ENCODE results near the gene TXNRD2.

Gene TXNRD2

DNA sequence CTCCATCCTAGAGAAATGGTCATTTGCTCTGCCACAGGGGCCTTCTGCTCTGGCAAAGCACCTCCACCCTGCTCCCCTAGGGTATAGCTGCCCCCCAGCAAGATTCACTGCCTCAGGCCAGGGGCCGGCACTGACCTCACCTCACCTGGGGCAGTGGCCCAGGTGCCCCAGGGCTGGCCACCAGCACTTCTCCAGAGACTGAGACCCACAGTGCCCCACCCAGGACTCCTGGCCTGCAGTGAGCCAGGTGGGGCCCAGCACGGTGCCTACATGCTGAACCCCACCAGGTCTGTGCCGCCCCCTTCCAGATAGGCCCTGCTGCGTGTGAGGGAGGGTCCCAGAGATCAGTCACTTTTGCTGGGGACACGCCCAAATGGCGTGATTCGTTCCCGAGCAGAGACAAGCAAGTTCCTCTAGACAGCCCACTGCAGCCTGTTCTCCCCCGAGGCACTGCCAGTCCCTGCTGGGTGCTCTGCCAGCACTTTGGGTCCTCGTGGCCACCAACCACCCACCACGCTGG, 97.7 kb downstream of the TXNRD2 start:
- TF ChIP-seq, protein P1, sequence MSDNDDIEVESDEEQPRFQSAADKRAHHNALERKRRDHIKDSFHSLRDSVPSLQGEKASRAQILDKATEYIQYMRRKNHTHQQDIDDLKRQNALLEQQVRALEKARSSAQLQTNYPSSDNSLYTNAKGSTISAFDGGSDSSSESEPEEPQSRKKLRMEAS (IDR thresholded peaks at IDR 0.05), result no peak
- TF ChIP-seq TAF1 (IDR thresholded peaks at IDR 0.05; ENCODE audit: low read depth), result no peak
- TF ChIP-seq TEAD4 (IDR thresholded peaks at IDR 0.05), result no peak
- TF ChIP-seq EGR1 (IDR thresholded peaks at IDR 0.05), result no peak
- TF ChIP-seq FOXM1 (IDR thresholded peaks at IDR 0.05; ENCODE audit: borderline replicate concordance, low read depth), result no peak
- no peak for TF ChIP-seq YY1 (IDR thresholded peaks at IDR 0.05; ENCODE audit: low read depth)
- TF ChIP-seq CREB1 (IDR thresholded peaks at IDR 0.05; ENCODE audit: low read depth), result no peak
- TF ChIP-seq NFIC (IDR thresholded peaks at IDR 0.05), result no peak
- TF ChIP-seq, protein P2, sequence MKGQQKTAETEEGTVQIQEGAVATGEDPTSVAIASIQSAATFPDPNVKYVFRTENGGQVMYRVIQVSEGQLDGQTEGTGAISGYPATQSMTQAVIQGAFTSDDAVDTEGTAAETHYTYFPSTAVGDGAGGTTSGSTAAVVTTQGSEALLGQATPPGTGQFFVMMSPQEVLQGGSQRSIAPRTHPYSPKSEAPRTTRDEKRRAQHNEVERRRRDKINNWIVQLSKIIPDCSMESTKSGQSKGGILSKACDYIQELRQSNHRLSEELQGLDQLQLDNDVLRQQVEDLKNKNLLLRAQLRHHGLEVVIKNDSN (IDR thresholded peaks at IDR 0.05), result no peak

DNA sequence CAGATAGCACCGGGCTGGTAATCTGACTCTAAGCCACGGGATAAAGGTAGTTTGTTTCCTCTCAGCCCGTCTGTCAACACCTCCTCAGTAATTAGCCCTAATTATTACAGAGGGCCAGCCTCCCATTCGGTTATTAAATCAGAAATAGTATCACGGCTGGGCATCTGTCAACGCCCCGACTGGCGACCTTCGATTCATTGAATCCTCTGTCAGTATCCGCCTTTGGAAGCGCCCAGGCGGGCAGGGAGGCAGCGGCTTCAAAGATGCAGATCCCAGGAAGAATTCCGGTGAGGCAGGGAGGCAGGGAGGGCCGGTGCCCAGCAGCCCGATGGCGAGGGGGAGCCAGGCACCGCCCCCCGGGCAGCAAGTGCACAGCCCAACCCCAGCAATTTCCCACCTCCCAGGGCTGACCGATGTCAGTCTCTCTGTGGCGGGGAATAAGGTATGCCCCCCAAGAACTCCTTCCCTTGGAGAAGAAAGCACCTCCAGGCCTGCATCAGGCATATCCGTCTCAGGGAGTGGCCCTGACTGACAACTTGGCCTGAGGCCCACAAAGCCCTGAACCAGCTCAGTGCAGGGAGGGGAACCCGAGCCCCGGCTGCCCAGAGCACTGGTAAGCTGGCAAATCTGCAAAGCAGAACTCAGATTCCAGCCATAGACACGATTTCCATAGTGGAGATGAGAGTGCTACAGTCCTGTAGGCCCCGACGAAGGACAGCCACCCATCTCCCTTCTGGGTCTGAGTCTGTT, 98.3 kb downstream of the TXNRD2 start:
- TF ChIP-seq NFIC (IDR thresholded peaks at IDR 0.05), result peak; percentile 64
- TF ChIP-seq, protein P3, sequence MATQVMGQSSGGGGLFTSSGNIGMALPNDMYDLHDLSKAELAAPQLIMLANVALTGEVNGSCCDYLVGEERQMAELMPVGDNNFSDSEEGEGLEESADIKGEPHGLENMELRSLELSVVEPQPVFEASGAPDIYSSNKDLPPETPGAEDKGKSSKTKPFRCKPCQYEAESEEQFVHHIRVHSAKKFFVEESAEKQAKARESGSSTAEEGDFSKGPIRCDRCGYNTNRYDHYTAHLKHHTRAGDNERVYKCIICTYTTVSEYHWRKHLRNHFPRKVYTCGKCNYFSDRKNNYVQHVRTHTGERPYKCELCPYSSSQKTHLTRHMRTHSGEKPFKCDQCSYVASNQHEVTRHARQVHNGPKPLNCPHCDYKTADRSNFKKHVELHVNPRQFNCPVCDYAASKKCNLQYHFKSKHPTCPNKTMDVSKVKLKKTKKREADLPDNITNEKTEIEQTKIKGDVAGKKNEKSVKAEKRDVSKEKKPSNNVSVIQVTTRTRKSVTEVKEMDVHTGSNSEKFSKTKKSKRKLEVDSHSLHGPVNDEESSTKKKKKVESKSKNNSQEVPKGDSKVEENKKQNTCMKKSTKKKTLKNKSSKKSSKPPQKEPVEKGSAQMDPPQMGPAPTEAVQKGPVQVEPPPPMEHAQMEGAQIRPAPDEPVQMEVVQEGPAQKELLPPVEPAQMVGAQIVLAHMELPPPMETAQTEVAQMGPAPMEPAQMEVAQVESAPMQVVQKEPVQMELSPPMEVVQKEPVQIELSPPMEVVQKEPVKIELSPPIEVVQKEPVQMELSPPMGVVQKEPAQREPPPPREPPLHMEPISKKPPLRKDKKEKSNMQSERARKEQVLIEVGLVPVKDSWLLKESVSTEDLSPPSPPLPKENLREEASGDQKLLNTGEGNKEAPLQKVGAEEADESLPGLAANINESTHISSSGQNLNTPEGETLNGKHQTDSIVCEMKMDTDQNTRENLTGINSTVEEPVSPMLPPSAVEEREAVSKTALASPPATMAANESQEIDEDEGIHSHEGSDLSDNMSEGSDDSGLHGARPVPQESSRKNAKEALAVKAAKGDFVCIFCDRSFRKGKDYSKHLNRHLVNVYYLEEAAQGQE (IDR thresholded peaks at IDR 0.05; ENCODE audit: low read depth), result no peak
- TF ChIP-seq, protein P1 (IDR thresholded peaks at IDR 0.05), result no peak

DNA sequence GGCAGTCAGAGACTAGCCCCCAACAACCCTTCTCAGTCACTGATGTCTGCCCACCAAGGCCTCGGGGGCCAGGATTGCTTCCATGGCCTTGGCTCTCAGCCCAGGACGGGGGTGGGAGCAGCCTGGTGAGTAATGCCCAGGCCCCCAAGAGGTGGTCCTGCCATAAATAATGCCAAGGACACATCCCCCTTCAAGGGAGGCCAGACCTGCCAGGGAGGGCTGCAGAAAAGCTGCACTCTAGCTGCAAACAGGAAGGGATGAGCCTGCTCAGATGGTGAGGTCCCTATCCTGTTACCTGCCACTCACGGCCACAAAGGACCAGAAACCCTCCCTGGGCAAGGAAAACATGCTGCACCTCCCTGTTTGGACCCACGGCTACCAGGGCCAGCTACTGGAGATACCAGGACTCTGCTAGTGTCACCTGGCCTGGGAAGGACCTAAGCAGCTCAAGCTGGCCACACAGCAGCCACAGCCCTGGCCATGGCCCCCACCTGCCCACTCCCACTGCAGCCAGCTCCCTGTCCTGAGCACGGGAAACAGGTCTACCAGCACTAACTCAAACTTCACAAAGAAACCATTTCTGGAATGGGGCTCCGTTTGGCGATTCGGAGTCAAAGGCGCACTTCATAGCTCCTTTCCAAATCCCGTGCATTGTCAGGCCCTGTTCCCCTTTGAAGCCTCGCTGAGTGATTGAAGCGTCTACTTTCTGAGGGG, 99.1 kb downstream of the TXNRD2 start:
- TF ChIP-seq, protein P2 (IDR thresholded peaks at IDR 0.05), result no peak
- TF ChIP-seq TCF12 (IDR thresholded peaks at IDR 0.05; ENCODE audit: low read depth) (no peak), TAF1 (IDR thresholded peaks at IDR 0.05; ENCODE audit: low read depth) (no peak), ZBTB7A (IDR thresholded peaks at IDR 0.05; ENCODE audit: low read depth) (no peak), FOXM1 (IDR thresholded peaks at IDR 0.05; ENCODE audit: borderline replicate concordance, low read depth) (no peak)

DNA sequence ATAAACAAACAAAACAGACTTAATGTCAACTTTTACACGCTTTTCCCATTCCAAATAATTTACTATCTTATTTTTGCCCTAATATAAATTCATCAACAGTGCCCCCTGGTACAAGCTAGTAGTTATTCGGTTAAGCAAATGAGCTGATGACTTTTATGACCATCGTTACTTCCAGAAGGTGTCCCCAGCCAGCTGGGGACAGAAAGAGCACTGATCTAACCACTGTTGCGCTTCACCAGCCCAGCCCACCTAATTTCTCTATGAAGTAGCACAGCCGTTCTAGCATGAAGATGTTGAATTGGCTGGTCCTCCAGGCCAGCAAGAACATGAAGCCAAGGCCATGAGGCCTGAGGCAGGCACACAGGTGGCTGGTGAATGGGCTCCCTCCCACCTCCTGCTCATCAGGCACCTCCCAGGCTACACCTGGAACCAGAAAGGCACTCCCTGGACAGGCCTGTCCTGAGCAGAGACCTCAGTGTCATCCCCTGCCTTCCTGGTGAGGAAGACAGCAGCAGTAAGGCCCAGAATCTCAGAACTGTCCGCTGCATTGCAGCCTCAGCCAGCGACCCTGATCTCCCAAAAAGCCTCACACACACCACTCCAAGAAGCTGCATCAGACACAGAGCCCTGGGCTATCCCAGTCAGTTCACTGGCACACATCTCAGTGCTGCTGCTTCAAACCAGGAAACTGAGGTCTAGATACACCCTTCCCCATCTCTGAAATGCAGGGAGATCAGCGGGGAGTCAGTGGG, 99.8 kb downstream of the TXNRD2 start:
- TF ChIP-seq RAD21 (IDR thresholded peaks at IDR 0.05; ENCODE audit: low read depth), result peak; percentile 14; the same call in 1 of the 2 replicates
- TF ChIP-seq, protein P3 (IDR thresholded peaks at IDR 0.05; ENCODE audit: low read depth), result no peak

DNA sequence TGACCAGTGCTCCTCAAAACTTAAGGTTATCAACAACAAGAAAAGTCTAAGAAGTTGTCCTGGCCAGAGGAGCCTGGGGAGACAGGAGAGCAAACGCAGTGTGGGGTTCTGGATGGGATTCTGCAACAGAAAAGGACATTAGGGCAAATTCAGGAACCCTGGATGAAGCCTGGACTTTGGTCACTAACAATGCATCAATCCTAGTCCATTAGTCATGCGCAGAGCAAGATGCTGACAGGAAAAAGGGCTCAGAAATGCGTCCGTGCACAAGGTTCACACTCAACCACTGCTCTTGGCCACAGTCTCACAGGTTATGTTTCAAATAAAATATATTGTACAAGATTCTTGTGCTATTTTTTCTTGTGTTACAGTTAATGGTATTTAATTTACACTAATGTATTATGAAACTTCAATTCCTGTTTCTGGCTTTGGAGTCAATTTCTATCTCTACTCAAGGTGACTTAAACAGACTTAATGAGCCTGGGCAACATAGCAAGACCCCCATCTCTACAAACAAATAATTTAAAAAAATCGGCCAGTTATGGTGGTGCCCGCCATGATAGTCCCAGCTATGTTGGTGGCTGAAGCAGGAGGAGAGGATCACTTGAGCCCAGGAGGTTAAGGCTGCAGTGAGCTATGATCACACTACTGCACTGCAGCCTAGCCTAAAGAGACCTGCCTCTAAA, 100.5 kb downstream of the TXNRD2 start:
- TF ChIP-seq, protein P1 (IDR thresholded peaks at IDR 0.05), result no peak
- TF ChIP-seq FOXM1 (IDR thresholded peaks at IDR 0.05; ENCODE audit: borderline replicate concordance, low read depth), result no peak
- TF ChIP-seq TEAD4 (IDR thresholded peaks at IDR 0.05), result no peak
- TF ChIP-seq, protein P2 (IDR thresholded peaks at IDR 0.05), result no peak
- TF ChIP-seq EGR1 (IDR thresholded peaks at IDR 0.05), result no peak
- no peak for TF ChIP-seq ZBTB7A (IDR thresholded peaks at IDR 0.05; ENCODE audit: low read depth)
- TF ChIP-seq CREB1 (IDR thresholded peaks at IDR 0.05; ENCODE audit: low read depth), result no peak
- TF ChIP-seq, protein P3 (IDR thresholded peaks at IDR 0.05; ENCODE audit: low read depth), result no peak
- no peak for TF ChIP-seq EP300 (IDR thresholded peaks at IDR 0.05; ENCODE audit: borderline replicate concordance)
- no peak for TF ChIP-seq CEBPB (IDR thresholded peaks at IDR 0.05)
- no peak for TF ChIP-seq YY1 (IDR thresholded peaks at IDR 0.05; ENCODE audit: low read depth)
- TF ChIP-seq NFIC (IDR thresholded peaks at IDR 0.05), result no peak
- TF ChIP-seq TCF12 (IDR thresholded peaks at IDR 0.05; ENCODE audit: low read depth), result no peak
- no peak for TF ChIP-seq RAD21 (IDR thresholded peaks at IDR 0.05; ENCODE audit: low read depth)
- no peak for TF ChIP-seq TAF1 (IDR thresholded peaks at IDR 0.05; ENCODE audit: low read depth)

Data from Ishikawa (cell line).